ENCODE measurements around the gene ERC2.

Gene ERC2

GRCh38 chr3:55471522-55472280 lies 996.6 kb downstream of the ERC2 start:
- ATAC-seq (ENCODE audit: low read depth) (no peak), DNase-seq (ENCODE audit: low spot score in 2 of 2) (no peak)
- H3K4me1 Mint-ChIP-seq: no peaks in the 10 kb centered on the region
- H3K4me3 Mint-ChIP-seq: no peak overlapping the region
- H3K36me3 Mint-ChIP-seq: peaks cover 3% of the 10 kb centered on the region
- no peak overlapping the region for H3K27ac Mint-ChIP-seq
- H3K27me3 Mint-ChIP-seq: peaks cover 7% of the 10 kb centered on the region
- H3K9me3 Mint-ChIP-seq: peaks cover 3% of the 10 kb centered on the region

GRCh38 chr3:55471084-55471483 lies 997.2 kb downstream of the ERC2 start:
- peaks cover 3% of the 10 kb centered on the region for H3K36me3 Mint-ChIP-seq
- H3K27ac Mint-ChIP-seq: no peak overlapping the region
- peaks cover 3% of the 10 kb centered on the region for H3K9me3 Mint-ChIP-seq
- no peak overlapping the region for H3K4me3 Mint-ChIP-seq
- ATAC-seq (ENCODE audit: low read depth): no peak
- no peak for DNase-seq (ENCODE audit: low spot score in 2 of 2)
- peaks cover 5% of the 10 kb centered on the region for H3K27me3 Mint-ChIP-seq
- H3K4me1 Mint-ChIP-seq: no peaks in the 10 kb centered on the region

- Mint-ChIP-seq H3K27me3 (peaks cover 5% of the 10 kb centered on the region), H3K36me3 (peaks cover 3% of the 10 kb centered on the region), H3K4me3 (no peak overlapping the region), H3K9me3 (peaks cover 3% of the 10 kb centered on the region), H3K27ac (no peak overlapping the region), H3K4me1 (no peaks in the 10 kb centered on the region)
- no peak for DNase-seq (ENCODE audit: low spot score in 2 of 2)
- no peak for ATAC-seq (ENCODE audit: low read depth)
Measured at GRCh38 chr3:55469957-55470526, 998.2 kb downstream of the ERC2 start.

GRCh38 chr3:55468251-55468650 lies 1000.0 kb downstream of the ERC2 start:
- Mint-ChIP-seq H3K27ac (no peak overlapping the region), H3K36me3 (no peaks in the 10 kb centered on the region), H3K4me3 (no peak overlapping the region), H3K9me3 (no peaks in the 10 kb centered on the region), H3K4me1 (no peaks in the 10 kb centered on the region), H3K27me3 (peaks cover 2% of the 10 kb centered on the region)
- ATAC-seq (ENCODE audit: low read depth) (no peak), DNase-seq (ENCODE audit: low spot score in 2 of 2) (no peak)

GRCh38 chr3:55467099-55467498 lies 1001.2 kb downstream of the ERC2 start:
- Mint-ChIP-seq H3K36me3 (no peaks in the 10 kb centered on the region), H3K27ac (no peak overlapping the region), H3K9me3 (no peaks in the 10 kb centered on the region), H3K4me1 (no peaks in the 10 kb centered on the region), H3K27me3 (no peaks in the 10 kb centered on the region), H3K4me3 (no peak overlapping the region)
- no peak for ATAC-seq (ENCODE audit: low read depth)
- DNase-seq (ENCODE audit: low spot score in 2 of 2): no peak

GRCh38 chr3:55466526-55466925 lies 1001.7 kb downstream of the ERC2 start:
- Mint-ChIP-seq H3K4me3 (no peak overlapping the region), H3K9me3 (no peaks in the 10 kb centered on the region), H3K4me1 (no peaks in the 10 kb centered on the region), H3K27ac (no peak overlapping the region), H3K36me3 (no peaks in the 10 kb centered on the region), H3K27me3 (no peaks in the 10 kb centered on the region)
- ATAC-seq (ENCODE audit: low read depth) (no peak), DNase-seq (ENCODE audit: low spot score in 2 of 2) (no peak)

GRCh38 chr3:55461896-55462295 lies 1006.4 kb downstream of the ERC2 start:
- Mint-ChIP-seq H3K4me1 (no peaks in the 10 kb centered on the region), H3K36me3 (no peaks in the 10 kb centered on the region)
- no peak for DNase-seq (ENCODE audit: low spot score in 2 of 2)

GRCh38 chr3:55459838-55460237 lies 1008.4 kb downstream of the ERC2 start:
- H3K4me1 Mint-ChIP-seq: no peaks in the 10 kb centered on the region
- H3K9me3 Mint-ChIP-seq: peaks cover 3% of the 10 kb centered on the region
- DNase-seq (ENCODE audit: low spot score in 2 of 2): no peak
- ATAC-seq (ENCODE audit: low read depth): no peak
- H3K27ac Mint-ChIP-seq: no peak overlapping the region
- H3K4me3 Mint-ChIP-seq: no peak overlapping the region
- H3K36me3 Mint-ChIP-seq: no peaks in the 10 kb centered on the region
- no peaks in the 10 kb centered on the region for H3K27me3 Mint-ChIP-seq

More at GRCh38 chr3:55461896-55462295, 1006.4 kb downstream of the ERC2 start:
- Mint-ChIP-seq H3K27me3 (no peaks in the 10 kb centered on the region), H3K27ac (no peak overlapping the region), H3K4me3 (no peak overlapping the region), H3K9me3 (peaks cover 3% of the 10 kb centered on the region)
- ATAC-seq (ENCODE audit: low read depth): no peak
